Panc1 (cell line): ENCODE results near the gene JPH3. TPM values are rescaled to one million over a fixed set of nuclear protein-coding genes. Genes with fewer than 3 reads are reported as not detected.

Source experiments
- ATAC-seq: fragments of 200-7000 bp; cut with Tn5 transposase; 2 replicates; pipeline ENCODE4 v1.9.1; 2020; ENCODE audit warnings: mild to moderate bottlenecking, moderate library complexity
- BruUV-seq: library from RNA; stranded (reverse); fragments of 400-500 nt; replicated peaks from 2 replicates; lab custom pipeline; 2021; lab: Mats Ljungman, UMichigan
- CTCF ChIA-PET: fragments of 300-600 bp; sonication (Branson Sonifier 250); formaldehyde crosslinking; loops from one replicate; lab custom pipeline; 2022; ENCODE audit warnings: antibody characterized with exemption; lab: Charles Lee
- POLR2A ChIA-PET: fragments of 300-600 bp; sonication (Branson Sonifier 250); formaldehyde crosslinking; loops from one replicate; lab custom pipeline; 2022; ENCODE audit warnings: antibody characterized with exemption; lab: Charles Lee
- DNase-seq: peaks from one replicate; pipeline ENCODE4 v3.0.0-alpha.2; 2010; ENCODE audit warnings: low read depth, low spot score
- H3K27ac ChIP-seq: 2 replicates; pipeline ENCODE4 v1.5.1; 2011; ENCODE audit warnings: mild to moderate bottlenecking, low read length, inconsistent platforms
- H3K27me3 ChIP-seq: fragments of 200-500 bp; sonication (Bioruptor generic); 2 replicates; pipeline ENCODE4 v1.6.0; 2014; ENCODE audit warnings: low read length, inconsistent platforms; ENCODE audit not compliant: control insufficient read depth, insufficient read depth
- H3K36me3 ChIP-seq: fragments of 200-500 bp; sonication (Bioruptor generic); 2 replicates; pipeline ENCODE4 v1.5.1; 2014; ENCODE audit warnings: inconsistent platforms, mild to moderate bottlenecking, low read length, moderate library complexity; ENCODE audit not compliant: control insufficient read depth, insufficient read depth
- H3K4me1 ChIP-seq: 2 replicates; pipeline ENCODE4 v1.5.1; 2011; ENCODE audit warnings: inconsistent platforms, mild to moderate bottlenecking, low read length, moderate library complexity; ENCODE audit not compliant: control insufficient read depth, insufficient read depth
- H3K4me3 ChIP-seq, 2 experiments: 2 replicates each; pipeline ENCODE4 v1.5.1; 2011 to 2012; ENCODE audit warnings: low read depth in 2 of 2, low read length in 2 of 2, mild to moderate bottlenecking in 2 of 2, inconsistent platforms in 1 of 2, moderate library complexity in 1 of 2
- H3K9me3 ChIP-seq: fragments of 200-500 bp; sonication (Bioruptor generic); 2 replicates; pipeline ENCODE4 v1.5.1; 2014; ENCODE audit warnings: low read depth, mild to moderate bottlenecking, inconsistent platforms, low read length, moderate library complexity; ENCODE audit not compliant: control insufficient read depth, insufficient read depth
- CTCF ChIP-seq: fragments of 450-650 bp; IDR thresholded peaks from 2 replicates; pipeline ENCODE4 v1.5.1; 2017; ENCODE audit warnings: mild to moderate bottlenecking
- POLR2AphosphoS5 ChIP-seq: IDR thresholded peaks from 2 replicates; pipeline ENCODE4 v1.6.1; 2012; ENCODE audit warnings: mild to moderate bottlenecking, low read depth, low read length, moderate library complexity
- SIN3A ChIP-seq: IDR thresholded peaks from 2 replicates; pipeline ENCODE4 v1.6.1; 2012; ENCODE audit warnings: low read depth, mild to moderate bottlenecking, low read length, moderate library complexity, borderline replicate concordance; ENCODE audit not compliant: insufficient read depth
- TCF7L2 ChIP-seq: IDR thresholded peaks from 2 replicates; pipeline ENCODE4 v1.6.1; 2011; ENCODE audit warnings: mild to moderate bottlenecking, low read depth, low read length, inconsistent platforms
- in situ Hi-C: cut with HindIII; loops from 2 replicates; pipeline ENCODE4 v1.10.0; 2016; ENCODE audit warnings: low sequenced_read_pairs, low pct_unique_long_range_greater_than_20kb
- intact Hi-C: fragments of 100-400 bp; cut with micrococcal nuclease; formaldehyde crosslinking; loops from one replicate; pipeline ENCODE4 v1.10.0; 2022; ENCODE audit not compliant: unreplicated experiment
- total RNA-seq: library from RNA; stranded (reverse); gene quantifications from one replicate; pipeline ENCODE4 v1.2.1, GENCODE V29; 2021; ENCODE audit not compliant: unreplicated experiment
- TF ChIP-seq, protein P1 (sequence below), 2 experiments: IDR thresholded peaks; 2 replicates each; pipeline ENCODE4 v1.6.1; 2011 to 2012; ENCODE audit warnings: low read depth in 2 of 2, control low read depth in 1 of 2, low read length in 1 of 2, mild to moderate bottlenecking in 1 of 2, moderate library complexity in 1 of 2; ENCODE audit not compliant: insufficient read depth in 1 of 2

The JPH3 gene
- total RNA-seq, 1 experiment from 2014 or later, result 1.2 TPM

GRCh38 chr16:87583453-87584131 is 18.7 kb upstream of the JPH3 start:
- 0 out of 2 replicates have a peak overlapping the region, but pooled peaks have one; percentile 17 for H3K27ac ChIP-seq
- DNase-seq (no peak), ATAC-seq (no peak)
- H3K4me1 ChIP-seq, result peaks cover 14% of the 10 kb centered on the region
- CTCF ChIA-PET, result no interaction called here
- no TSS peak for BruUV-seq
- POLR2A ChIA-PET, result no interaction called here
- no peaks in the 10 kb centered on the region for H3K27me3 ChIP-seq
- H3K36me3 ChIP-seq, result no peaks in the 10 kb centered on the region
- TF ChIP-seq TCF7L2 (no peak), CTCF (no peak), SIN3A (no peak), POLR2AphosphoS5 (no peak)
- TF ChIP-seq, protein P1, sequence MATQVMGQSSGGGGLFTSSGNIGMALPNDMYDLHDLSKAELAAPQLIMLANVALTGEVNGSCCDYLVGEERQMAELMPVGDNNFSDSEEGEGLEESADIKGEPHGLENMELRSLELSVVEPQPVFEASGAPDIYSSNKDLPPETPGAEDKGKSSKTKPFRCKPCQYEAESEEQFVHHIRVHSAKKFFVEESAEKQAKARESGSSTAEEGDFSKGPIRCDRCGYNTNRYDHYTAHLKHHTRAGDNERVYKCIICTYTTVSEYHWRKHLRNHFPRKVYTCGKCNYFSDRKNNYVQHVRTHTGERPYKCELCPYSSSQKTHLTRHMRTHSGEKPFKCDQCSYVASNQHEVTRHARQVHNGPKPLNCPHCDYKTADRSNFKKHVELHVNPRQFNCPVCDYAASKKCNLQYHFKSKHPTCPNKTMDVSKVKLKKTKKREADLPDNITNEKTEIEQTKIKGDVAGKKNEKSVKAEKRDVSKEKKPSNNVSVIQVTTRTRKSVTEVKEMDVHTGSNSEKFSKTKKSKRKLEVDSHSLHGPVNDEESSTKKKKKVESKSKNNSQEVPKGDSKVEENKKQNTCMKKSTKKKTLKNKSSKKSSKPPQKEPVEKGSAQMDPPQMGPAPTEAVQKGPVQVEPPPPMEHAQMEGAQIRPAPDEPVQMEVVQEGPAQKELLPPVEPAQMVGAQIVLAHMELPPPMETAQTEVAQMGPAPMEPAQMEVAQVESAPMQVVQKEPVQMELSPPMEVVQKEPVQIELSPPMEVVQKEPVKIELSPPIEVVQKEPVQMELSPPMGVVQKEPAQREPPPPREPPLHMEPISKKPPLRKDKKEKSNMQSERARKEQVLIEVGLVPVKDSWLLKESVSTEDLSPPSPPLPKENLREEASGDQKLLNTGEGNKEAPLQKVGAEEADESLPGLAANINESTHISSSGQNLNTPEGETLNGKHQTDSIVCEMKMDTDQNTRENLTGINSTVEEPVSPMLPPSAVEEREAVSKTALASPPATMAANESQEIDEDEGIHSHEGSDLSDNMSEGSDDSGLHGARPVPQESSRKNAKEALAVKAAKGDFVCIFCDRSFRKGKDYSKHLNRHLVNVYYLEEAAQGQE (IDR thresholded peaks at IDR 0.05; ENCODE audit: insufficient read depth in 1 of 2, low read depth in 2 of 2, low read length in 1 of 2), result no peak
- H3K4me3 ChIP-seq, result no peak overlapping the region
- intact Hi-C loops, result no loop called here
- in situ Hi-C loops, result no loop called here
- H3K9me3 ChIP-seq, result no peaks in the 10 kb centered on the region

- BruUV-seq, result no TSS peak
- DNase-seq (no peak), ATAC-seq (no peak)
- in situ Hi-C loops, result no loop called here
- no peaks in the 10 kb centered on the region for H3K36me3 ChIP-seq
- no peaks in the 10 kb centered on the region for H3K9me3 ChIP-seq
- H3K4me1 ChIP-seq, result peaks cover 14% of the 10 kb centered on the region
- H3K27me3 ChIP-seq, result no peaks in the 10 kb centered on the region
- intact Hi-C loops, result no loop called here
- ChIA-PET CTCF (interaction anchor here (0.6 kb wide), 1 partner anchor 634 kb away, joined by 3 read pairs; no protein-coding TSS in a partner anchor), POLR2A (no interaction called here)
- H3K4me3 ChIP-seq, result no peak overlapping the region
- no peak overlapping the region for H3K27ac ChIP-seq
- TF ChIP-seq POLR2AphosphoS5 (no peak), TCF7L2 (no peak), CTCF (no peak), SIN3A (no peak)
- TF ChIP-seq, protein P1 (IDR thresholded peaks at IDR 0.05; ENCODE audit: insufficient read depth in 1 of 2, low read depth in 2 of 2, low read length in 1 of 2), result no peak
Observed at GRCh38 chr16:87584271-87584670, 18.0 kb upstream of the JPH3 start.
